Measurements from ENCODE around the gene NR2F6. TPM values are rescaled to one million over a fixed set of nuclear protein-coding genes. Genes with fewer than 3 reads are reported as not detected.
A peak's percentile ranks its signal among the peaks of the same experiment; 100 is the strongest.

NR2F6 gene
- 10 to 100 TPM; 16.7 to 27.0 (median 19.5) TPM for total RNA-seq

GRCh38 chr19:17245535-17245984 lies at the start of gene NR2F6:
Gene NR2F6 (minus strand): TSS chr19:17245919. CDS start chr19:17245220, 699 bp downstream.
- Histone ChIP-seq H3K27ac (peak within 1 kb of the TSS; percentile 80 to 86), H3K4me1 (replicated peaks in 1 of 2) (peaks cover 25 to 32% of the 10 kb centered on the region in 2 donors), H3K4me3 (peak within 1 kb of the TSS; percentile 57 to 89 (median 61))
- peak in 5 of 8 experiments; percentile 0 to 3 (median 1) for ATAC-seq (replicated peaks in 6 of 8)
- in situ Hi-C loops (cut with MboI; ENCODE audit: low pct_unique_long_range_greater_than_20kb in 2 of 9, low sequenced_read_pairs in 9 of 9, unreplicated experiment in 9 of 9) = no loop called here
- WGBS, 10 experiments = no CpG with 5 or more reads among the region's 72 CpGs

DNA sequence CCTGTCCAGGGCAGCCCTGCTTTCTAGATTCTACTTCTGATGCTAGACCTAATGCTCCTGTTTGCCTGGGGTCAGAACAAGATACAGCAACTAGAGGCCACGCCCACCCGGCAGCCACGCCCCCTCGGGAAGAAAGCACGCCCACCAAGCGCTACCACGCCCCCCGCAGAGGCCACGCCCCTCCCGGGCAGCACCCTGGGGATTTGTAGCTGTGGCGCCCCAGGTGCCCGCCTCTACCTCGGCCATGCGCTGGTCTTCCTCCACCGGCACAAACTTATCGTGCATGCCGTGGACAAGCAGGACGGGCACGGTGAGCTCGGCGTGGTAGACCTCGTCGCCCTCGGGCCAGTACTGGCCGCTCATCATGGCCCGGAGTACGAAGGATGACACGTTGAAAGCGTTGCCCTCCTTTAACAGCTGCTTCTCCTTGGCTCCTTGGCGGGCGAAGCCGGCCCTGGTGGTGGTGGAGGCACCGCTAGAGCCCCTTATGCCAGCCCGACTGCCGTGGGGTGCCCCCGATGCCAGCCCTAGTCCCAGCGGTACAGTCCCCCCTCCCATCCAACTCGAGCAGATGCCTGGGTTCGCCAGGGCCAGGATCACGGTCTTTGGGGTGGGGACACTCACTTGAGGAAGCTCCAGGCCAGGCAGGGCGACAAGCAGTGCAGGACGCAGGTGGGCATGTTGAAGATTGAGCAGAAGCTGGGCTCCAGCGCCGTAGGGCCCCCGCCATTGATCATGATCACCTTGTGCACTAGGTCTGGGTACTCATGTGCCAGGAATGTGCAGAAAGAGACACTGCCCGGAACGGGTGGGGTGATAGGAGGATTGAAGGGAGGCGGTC lies 48.6 kb upstream of the NR2F6 start:
- in situ Hi-C loops (cut with MboI; ENCODE audit: low pct_unique_long_range_greater_than_20kb in 2 of 9, low sequenced_read_pairs in 9 of 9, unreplicated experiment in 9 of 9) = loop anchor here in 5 of 9 experiments (25.0 kb wide), 1 partner anchor 232 kb away; no protein-coding TSS in a partner anchor
- Histone ChIP-seq H3K4me3 (no peak overlapping the region), H3K27ac (no peak overlapping the region), H3K4me1 (replicated peaks in 1 of 2) (peaks cover 0 to 3% of the 10 kb centered on the region in 2 donors)
- 0 to 100% (median 93%) methylated on average over 1 to 15 of the region's 48 CpGs; no CpG with 5 or more reads in 3 of the 10 experiments for WGBS, 10 experiments
- no peak for ATAC-seq (replicated peaks in 6 of 8)

- peaks cover 0 to 3% of the 10 kb centered on the region in 2 donors for H3K4me1 ChIP-seq (replicated peaks in 1 of 2)
- WGBS, 10 experiments = 60 to 100% (median 100%) methylated on average over 1 to 10 of the region's 14 CpGs; no CpG with 5 or more reads in 1 of the 10 experiments
- ATAC-seq (replicated peaks in 6 of 8) = no peak
- in situ Hi-C loops (cut with MboI; ENCODE audit: low pct_unique_long_range_greater_than_20kb in 2 of 9, low sequenced_read_pairs in 9 of 9, unreplicated experiment in 9 of 9) = loop anchor here in 5 of 9 experiments (25.0 kb wide), 1 partner anchor 231 kb away; no protein-coding TSS in a partner anchor
- no peak overlapping the region for H3K4me3 ChIP-seq
- no peak overlapping the region for H3K27ac ChIP-seq
Observed at GRCh38 chr19:17293605-17294004, 47.9 kb upstream of the NR2F6 start.

DNA sequence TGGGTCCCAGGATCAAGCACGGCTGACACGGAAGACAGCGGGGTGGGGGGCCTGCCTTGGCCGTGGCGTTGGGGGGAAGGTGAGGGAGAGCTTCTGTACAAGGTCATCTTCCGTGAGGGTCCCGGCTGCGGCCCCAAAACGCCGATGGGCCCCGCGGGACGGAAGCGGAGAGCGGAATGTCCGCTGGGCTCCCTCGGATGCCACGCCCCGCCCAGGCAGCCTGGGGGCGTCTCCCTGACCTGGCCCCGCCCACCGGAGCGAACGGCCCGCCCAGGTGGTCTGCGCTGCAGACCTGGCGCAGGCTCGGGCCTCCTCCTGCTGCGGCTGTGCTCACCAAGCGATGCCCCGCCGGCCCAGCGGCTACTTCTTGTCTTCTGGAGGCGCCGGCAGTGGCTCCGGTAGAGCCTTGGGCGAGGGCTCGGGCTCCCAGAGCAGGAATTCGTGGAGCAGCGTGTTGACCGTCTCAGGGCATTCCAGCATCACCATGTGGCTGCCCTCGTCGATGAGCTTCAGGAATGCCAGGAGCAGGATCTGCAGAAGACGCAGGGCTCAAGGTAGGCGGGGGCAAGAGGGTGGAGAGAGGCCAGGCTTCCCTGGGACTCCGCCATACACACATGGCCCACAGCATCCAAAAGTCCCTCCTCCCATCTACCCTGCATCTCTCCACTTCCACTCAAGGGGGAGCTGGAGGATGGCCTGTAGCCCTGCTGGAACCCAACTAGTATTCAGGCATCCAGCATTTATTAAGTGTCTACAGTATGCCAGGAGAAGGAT lies 46.8 kb upstream of the NR2F6 start:
- Histone ChIP-seq H3K4me1 (replicated peaks in 1 of 2) (peaks cover 0 to 3% of the 10 kb centered on the region in 2 donors), H3K4me3 (peak overlapping the region; percentile 10 to 36 (median 35)), H3K27ac (peak overlapping the region; percentile 35 to 50)
- 0 to 30% (median 8%) methylated on average over 1 to 16 of the region's 46 CpGs; no CpG with 5 or more reads in 5 of the 10 experiments for WGBS, 10 experiments
- in situ Hi-C loops (cut with MboI; ENCODE audit: low pct_unique_long_range_greater_than_20kb in 2 of 9, low sequenced_read_pairs in 9 of 9, unreplicated experiment in 9 of 9) = loop anchor here in 5 of 9 experiments (25.0 kb wide), 1 partner anchor 230 kb away; no protein-coding TSS in a partner anchor
- peak; percentile 88 to 97 (median 92) for ATAC-seq (replicated peaks in 6 of 8)

- Histone ChIP-seq H3K27ac (no peak overlapping the region), H3K4me1 (replicated peaks in 1 of 2) (peaks cover 0 to 3% of the 10 kb centered on the region in 2 donors), H3K4me3 (no peak overlapping the region)
- 0 to 41% (median 33%) methylated on average over 1 to 5 of the region's 22 CpGs; no CpG with 5 or more reads in 5 of the 10 experiments for WGBS, 10 experiments
- ATAC-seq (replicated peaks in 6 of 8) = peak in 5 of 8 experiments; percentile 9 to 40 (median 27)
- in situ Hi-C loops (cut with MboI; ENCODE audit: low pct_unique_long_range_greater_than_20kb in 2 of 9, low sequenced_read_pairs in 9 of 9, unreplicated experiment in 9 of 9) = loop anchor here in 8 of 9 experiments (10.0 to 25.0 kb wide), 3 partner anchors 215 to 227 kb away; partner anchors contain the start of genes HAUS8 (in 1 of the 8) and MYO9B (in 1 of the 8)
Observed at GRCh38 chr19:17289489-17289888, 43.8 kb upstream of the NR2F6 start.

GRCh38 chr19:17286752-17287151 lies 41.0 kb upstream of the NR2F6 start:
- Histone ChIP-seq H3K4me3 (no peak overlapping the region), H3K4me1 (replicated peaks in 1 of 2) (peaks cover 0 to 11% of the 10 kb centered on the region in 2 donors), H3K27ac (no peak overlapping the region)
- no peak for ATAC-seq (replicated peaks in 6 of 8)
- 33 to 100% (median 80%) methylated on average over 1 to 6 of the region's 9 CpGs; no CpG with 5 or more reads in 2 of the 10 experiments for WGBS, 10 experiments
- in situ Hi-C loops (cut with MboI; ENCODE audit: low pct_unique_long_range_greater_than_20kb in 2 of 9, low sequenced_read_pairs in 9 of 9, unreplicated experiment in 9 of 9) = loop anchor here in 8 of 9 experiments (10.0 to 25.0 kb wide), 3 partner anchors 212 to 224 kb away; partner anchors contain the start of genes HAUS8 (in 1 of the 8) and MYO9B (in 1 of the 8)

DNA sequence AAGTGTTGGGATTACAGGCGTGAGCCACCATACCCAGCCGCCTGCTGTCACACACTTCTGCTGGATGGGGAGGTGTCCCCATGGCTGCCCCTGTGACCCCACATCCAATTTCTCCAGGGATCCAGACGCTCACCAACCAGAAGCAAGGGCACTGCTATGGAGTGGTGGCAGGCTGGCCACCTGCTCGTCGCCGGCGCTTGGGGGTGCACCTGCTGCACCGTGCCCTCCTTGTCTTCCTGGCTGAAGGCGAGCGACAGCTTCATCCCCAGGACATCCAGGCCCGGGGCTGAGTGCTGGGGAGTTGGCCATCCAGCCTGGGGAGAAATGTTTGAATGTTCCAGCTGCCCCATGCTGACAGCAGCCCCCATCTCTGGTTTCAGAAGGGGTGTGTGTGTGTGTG lies 40.5 kb upstream of the NR2F6 start:
- in situ Hi-C loops (cut with MboI; ENCODE audit: low pct_unique_long_range_greater_than_20kb in 2 of 9, low sequenced_read_pairs in 9 of 9, unreplicated experiment in 9 of 9) = loop anchor here in 8 of 9 experiments (10.0 to 25.0 kb wide), 3 partner anchors 211 to 224 kb away; partner anchors contain the start of genes HAUS8 (in 1 of the 8) and MYO9B (in 1 of the 8)
- peaks cover 0 to 14% of the 10 kb centered on the region in 2 donors for H3K4me1 ChIP-seq (replicated peaks in 1 of 2)
- H3K27ac ChIP-seq = no peak overlapping the region
- no peak for ATAC-seq (replicated peaks in 6 of 8)
- no peak overlapping the region for H3K4me3 ChIP-seq
- 81 to 89% (median 86%) methylated on average over 1 to 5 of the region's 11 CpGs; no CpG with 5 or more reads in 7 of the 10 experiments for WGBS, 10 experiments

DNA sequence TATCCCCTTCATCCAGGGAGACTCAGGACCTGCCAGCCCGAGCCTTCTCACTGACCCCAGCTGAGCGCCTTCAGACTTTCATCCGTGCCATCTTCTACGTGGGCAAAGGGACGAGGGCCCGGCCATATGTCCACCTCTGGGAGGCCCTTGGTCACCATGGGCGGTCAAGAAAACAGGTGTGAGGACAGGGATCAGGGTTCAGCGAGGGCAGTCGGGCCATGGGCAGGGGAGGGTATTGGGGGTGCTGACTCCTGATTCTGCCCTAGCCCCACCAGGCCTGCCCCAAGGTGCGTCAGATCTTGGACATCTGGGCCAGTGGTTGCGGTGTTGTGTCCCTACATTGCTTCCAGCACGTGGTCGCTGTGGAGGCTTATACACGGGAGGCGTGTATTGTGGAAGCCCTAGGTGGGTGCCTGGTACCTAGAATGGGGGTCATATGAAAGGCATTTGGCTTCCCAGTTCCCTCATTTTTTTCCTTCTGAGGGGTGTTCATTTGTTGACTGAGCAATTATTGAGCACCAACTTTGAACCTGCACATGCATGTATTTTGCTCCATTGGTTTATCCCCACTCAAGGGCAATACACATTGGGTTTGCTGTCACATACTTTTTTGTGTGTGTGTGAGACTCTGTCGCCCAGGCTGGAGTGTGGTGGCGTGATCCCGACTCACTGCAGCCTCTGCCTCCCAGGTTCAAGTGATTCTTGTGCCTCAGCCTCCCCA lies 39.9 kb upstream of the NR2F6 start:
- 0 to 100% (median 87%) methylated on average over 1 to 10 of the region's 18 CpGs; no CpG with 5 or more reads in 2 of the 10 experiments for WGBS, 10 experiments
- no peak for ATAC-seq (replicated peaks in 6 of 8)
- in situ Hi-C loops (cut with MboI; ENCODE audit: low pct_unique_long_range_greater_than_20kb in 2 of 9, low sequenced_read_pairs in 9 of 9, unreplicated experiment in 9 of 9) = loop anchor here in 8 of 9 experiments (10.0 to 25.0 kb wide), 3 partner anchors 211 to 223 kb away; partner anchors contain the start of genes HAUS8 (in 1 of the 8) and MYO9B (in 1 of the 8)
- Histone ChIP-seq H3K4me1 (replicated peaks in 1 of 2) (peaks cover 0 to 14% of the 10 kb centered on the region in 2 donors), H3K27ac (no peak overlapping the region), H3K4me3 (no peak overlapping the region)

DNA sequence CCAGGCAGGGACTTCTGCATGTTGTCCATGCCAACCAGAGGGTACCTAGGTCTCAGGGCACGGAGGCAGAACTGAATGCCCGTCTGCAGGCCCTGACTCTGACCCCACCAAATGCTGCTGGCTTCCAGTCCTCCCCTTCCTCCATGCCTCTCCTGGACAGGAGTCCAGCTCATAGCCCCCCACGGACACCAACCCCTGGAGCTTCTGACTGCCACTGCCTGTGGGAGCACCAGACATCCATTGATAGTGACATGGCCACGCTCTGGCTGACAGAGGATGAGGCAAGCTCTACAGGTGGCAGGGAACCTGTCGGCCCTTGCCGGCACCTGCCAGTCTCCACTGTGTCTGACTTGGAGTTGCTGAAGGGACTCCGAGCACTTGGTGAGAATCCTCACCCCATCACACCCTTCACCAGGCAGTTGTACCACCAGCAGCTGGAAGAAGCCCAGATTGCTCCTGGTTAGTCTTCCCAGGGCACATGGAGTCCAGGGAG lies 37.8 kb upstream of the NR2F6 start:
- ATAC-seq (replicated peaks in 6 of 8) = no peak
- in situ Hi-C loops (cut with MboI; ENCODE audit: low pct_unique_long_range_greater_than_20kb in 2 of 9, low sequenced_read_pairs in 9 of 9, unreplicated experiment in 9 of 9) = loop anchor here in 8 of 9 experiments (10.0 to 25.0 kb wide), 3 partner anchors 209 to 221 kb away; partner anchors contain the start of genes HAUS8 (in 1 of the 8) and MYO9B (in 1 of the 8)
- Histone ChIP-seq H3K27ac (no peak overlapping the region), H3K4me1 (replicated peaks in 1 of 2) (peaks cover 0 to 11% of the 10 kb centered on the region in 2 donors), H3K4me3 (no peak overlapping the region)
- WGBS, 10 experiments = 60 to 100% (median 87%) methylated on average over 1 to 4 of the region's 7 CpGs; no CpG with 5 or more reads in 5 of the 10 experiments

GRCh38 chr19:17282488-17283125 lies 36.9 kb upstream of the NR2F6 start:
- peak overlapping the region in 3 of 5 donors; percentile 10 to 20 (median 13) for H3K4me3 ChIP-seq
- H3K4me1 ChIP-seq (replicated peaks in 1 of 2) = peaks cover 0 to 11% of the 10 kb centered on the region in 2 donors
- in situ Hi-C loops (cut with MboI; ENCODE audit: low pct_unique_long_range_greater_than_20kb in 2 of 9, low sequenced_read_pairs in 9 of 9, unreplicated experiment in 9 of 9) = loop anchor here in 8 of 9 experiments (10.0 to 25.0 kb wide), 3 partner anchors 208 to 220 kb away; partner anchors contain the start of genes HAUS8 (in 1 of the 8) and MYO9B (in 1 of the 8)
- no peak overlapping the region for H3K27ac ChIP-seq
- WGBS, 10 experiments = 0 to 100% (median 11%) methylated on average over 1 to 12 of the region's 45 CpGs; no CpG with 5 or more reads in 3 of the 10 experiments
- ATAC-seq (replicated peaks in 6 of 8) = peak; percentile 92 to 96 (median 94)
